Lower leg skin (tissue), 3 donors: Measurements from ENCODE around the gene EMC9.

Experiments
- CTCF ChIP-seq, 3 donors: fragments of 450-650 bp; IDR thresholded peaks; one replicate each; pipeline ENCODE4 v1.5.1; 2016; ENCODE audit warnings: antibody characterized with exemption in 3 of 3, mild to moderate bottlenecking in 3 of 3, moderate library complexity in 2 of 3
- POLR2A ChIP-seq, 2 donors: fragments of 450-650 bp; IDR thresholded peaks; one replicate each; pipeline ENCODE4 v1.6.1; 2016 to 2017; ENCODE audit warnings: antibody characterized with exemption in 2 of 2, mild to moderate bottlenecking in 1 of 2, moderate library complexity in 1 of 2

- no peak for TF ChIP-seq POLR2A (IDR thresholded peaks at IDR 0.05)
- peak in 1 of 3 donors; percentile 97 for TF ChIP-seq CTCF (IDR thresholded peaks at IDR 0.05)
Observed at GRCh38 chr14:24160850-24161804, 19.7 kb upstream of the EMC9 start, which contains the start of gene IRF9.
